UCSD-AML1 (cell line): ENCODE results near the gene CADPS.

Experiments used
- DNase-seq: peaks from one replicate; lab custom pipeline; 2025; ENCODE audit not compliant: unreplicated experiment; lab: John Stamatoyannopoulos, UW

Gene CADPS

DNA sequence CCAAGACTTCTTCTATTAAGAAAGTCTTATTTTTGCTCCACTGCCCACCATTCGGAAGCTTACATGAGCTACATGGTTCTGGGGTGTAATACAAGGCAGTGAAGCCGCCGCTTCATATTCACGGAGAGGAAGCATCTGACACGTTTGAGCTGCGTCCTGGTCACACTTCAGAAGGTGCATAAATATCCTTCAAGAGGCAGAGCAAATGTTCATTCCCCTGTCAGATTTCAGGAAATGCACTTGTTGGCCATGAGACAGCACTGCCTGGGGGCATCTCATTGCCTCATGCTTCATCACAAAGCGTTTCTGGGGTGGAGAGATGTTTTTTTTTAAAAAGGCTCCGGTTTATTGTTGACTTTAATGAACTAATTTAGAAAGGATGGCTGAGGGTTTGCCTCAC is 119.9 kb downstream of the CADPS start:
- no peak for DNase-seq

- DNase-seq, result no peak
These were observed 125.6 kb downstream of the CADPS start for GRCh38 chr3:62749657-62750056.

GRCh38 chr3:62749130-62749529 is 126.1 kb downstream of the CADPS start:
- no peak for DNase-seq

- no peak for DNase-seq
These were observed 137.8 kb downstream of the CADPS start for GRCh38 chr3:62737449-62737848.

GRCh38 chr3:62735510-62735909 is 139.7 kb downstream of the CADPS start:
- no peak for DNase-seq

GRCh38 chr3:62732183-62732904 is 142.9 kb downstream of the CADPS start:
- DNase-seq, result no peak

- DNase-seq, result no peak
These were observed 147.2 kb downstream of the CADPS start for GRCh38 chr3:62727981-62728380.

DNA sequence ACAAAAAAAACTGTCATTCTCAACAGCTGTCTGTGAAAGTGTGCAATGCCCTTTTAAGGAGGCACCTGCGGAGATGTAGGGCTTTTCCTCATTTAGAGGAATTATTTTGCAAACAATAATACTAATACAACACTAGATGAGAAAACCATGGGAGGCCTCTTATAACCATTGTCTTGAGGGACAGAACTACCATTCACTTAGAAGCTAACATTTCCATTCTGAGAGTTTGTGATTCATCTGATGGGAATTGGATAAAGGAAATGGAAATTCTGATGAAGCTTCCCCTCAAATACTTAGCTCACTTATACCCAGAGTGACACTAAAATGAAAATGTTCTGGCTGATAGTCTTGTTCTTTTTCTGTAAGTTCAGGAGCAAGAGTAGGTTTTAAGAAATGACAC is 147.7 kb downstream of the CADPS start:
- no peak for DNase-seq

DNA sequence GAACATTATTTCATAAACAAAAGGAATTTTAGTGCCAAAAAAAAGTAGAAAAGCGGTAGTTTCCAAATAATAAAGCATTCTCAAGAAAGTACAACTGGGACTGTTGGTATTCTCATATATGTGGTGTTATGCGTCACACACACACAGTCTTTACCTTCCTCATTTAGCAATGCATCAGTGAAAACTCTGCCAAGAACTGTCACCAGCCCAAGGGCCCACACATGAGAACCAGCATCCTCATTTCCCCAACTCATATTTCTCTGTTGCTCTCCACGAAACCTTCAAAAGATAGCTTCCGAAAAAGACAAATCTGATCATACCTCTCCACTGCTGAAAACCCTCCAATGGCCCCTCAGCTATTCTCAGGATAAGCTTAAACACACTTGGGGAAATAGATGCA is 150.7 kb downstream of the CADPS start:
- no peak for DNase-seq

GRCh38 chr3:62723914-62724217 is 151.3 kb downstream of the CADPS start:
- DNase-seq, result no peak

DNA sequence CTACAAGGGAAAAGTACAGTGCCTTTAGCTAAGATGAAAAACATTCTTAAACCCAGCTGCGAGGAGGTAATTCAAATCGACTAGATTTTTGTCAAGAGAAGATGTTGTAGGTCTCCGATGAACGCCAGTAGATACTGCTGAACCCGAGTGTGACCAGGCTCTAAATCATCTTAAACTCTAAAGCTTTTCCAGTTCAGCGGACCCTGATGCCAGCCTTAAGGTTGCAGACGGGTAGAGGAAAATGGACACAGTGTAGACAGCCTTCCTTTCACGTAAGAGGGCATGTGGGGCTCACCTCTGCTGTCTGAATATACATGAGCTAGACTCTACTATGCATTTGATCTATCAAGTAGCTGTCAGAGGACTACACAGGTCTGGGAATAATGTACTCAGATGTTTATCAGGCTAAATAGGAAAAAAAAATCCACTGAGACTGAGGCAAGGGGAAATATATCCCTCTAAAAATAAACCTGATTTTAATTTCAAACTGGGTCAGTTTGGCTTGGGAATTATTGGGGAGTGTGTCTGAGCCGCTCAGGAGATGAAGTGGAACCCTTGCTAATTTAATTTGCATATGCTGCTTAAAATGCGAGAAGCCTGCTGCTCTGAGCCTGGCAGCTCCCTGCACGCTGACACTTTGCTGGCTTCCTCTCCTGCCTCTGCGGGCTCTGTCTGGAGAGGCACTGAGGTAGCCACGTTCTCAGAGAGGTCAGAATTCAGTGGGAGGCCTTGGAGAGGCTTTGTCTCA is 151.9 kb downstream of the CADPS start:
- no peak for DNase-seq

GRCh38 chr3:62722344-62722743 is 152.9 kb downstream of the CADPS start:
- no peak for DNase-seq

GRCh38 chr3:62718515-62719320 is 156.5 kb downstream of the CADPS start:
- no peak for DNase-seq

DNA sequence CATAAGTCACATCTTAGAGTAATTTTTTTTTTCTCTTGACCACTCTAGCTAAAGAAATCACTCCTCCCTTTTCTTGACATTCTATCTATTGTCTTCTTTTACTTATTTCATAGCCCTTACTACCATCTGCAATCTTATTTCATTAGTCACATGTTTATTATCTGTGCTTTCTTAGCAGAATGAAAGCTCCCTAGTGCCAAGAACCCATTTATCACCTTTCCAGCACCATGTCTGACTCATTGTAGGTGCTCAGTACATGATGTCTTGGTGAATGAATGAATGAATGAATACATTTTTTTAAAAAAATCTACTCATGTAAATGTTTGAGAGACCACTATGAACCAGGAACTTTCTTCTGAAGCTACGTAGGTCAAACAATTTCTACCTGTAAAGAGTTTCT is 157.2 kb downstream of the CADPS start:
- no peak for DNase-seq

DNA sequence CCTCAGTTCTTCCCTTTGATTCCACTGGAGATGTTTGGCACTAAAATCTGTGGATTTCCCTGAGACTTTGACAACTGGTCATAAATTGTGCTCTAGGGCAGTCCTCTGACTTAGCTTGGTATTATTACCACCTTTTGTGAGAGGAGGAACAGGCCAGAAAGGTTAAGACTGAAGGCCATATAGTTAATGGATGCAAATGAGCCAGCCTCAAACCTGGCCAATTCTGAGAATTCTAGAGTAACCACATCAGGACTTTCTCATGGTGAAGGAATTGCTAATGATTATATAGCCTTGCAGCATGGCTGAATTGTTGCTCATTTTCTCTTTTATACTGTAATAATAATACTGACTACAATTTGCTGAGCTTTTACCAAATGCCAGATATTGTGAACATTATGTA is 162.5 kb downstream of the CADPS start:
- no peak for DNase-seq

- no peak for DNase-seq
These were observed 164.5 kb downstream of the CADPS start for GRCh38 chr3:62710751-62711150.

GRCh38 chr3:62708638-62709373 is 166.4 kb downstream of the CADPS start:
- DNase-seq, result no peak

- no peak for DNase-seq
These were observed 169.5 kb downstream of the CADPS start for GRCh38 chr3:62705721-62706120.

- no peak for DNase-seq
These were observed 171.6 kb downstream of the CADPS start for GRCh38 chr3:62703451-62704167.

- DNase-seq, result no peak
These were observed 174.9 kb downstream of the CADPS start for GRCh38 chr3:62700357-62700756.

GRCh38 chr3:62699728-62700127 is 175.5 kb downstream of the CADPS start:
- no peak for DNase-seq
